Esophagus squamous epithelium (tissue), 5 donors: Measurements from ENCODE around the gene RALGPS2. TPM values are rescaled to one million over a fixed set of nuclear protein-coding genes. Genes with fewer than 3 reads are reported as not detected.

Experiments used
- DNase-seq: peaks from one replicate; lab custom pipeline; 2025; lab: John Stamatoyannopoulos, UW
- H3K27ac ChIP-seq, 4 donors: fragments of 200-600 bp; sonication (generic); one replicate each; pipeline ENCODE4 v1.5.1; 2016 to 2019; ENCODE audit warnings: mild to moderate bottlenecking in 1 of 4
- H3K27me3 ChIP-seq, 4 donors: fragments of 200-600 bp; sonication (generic); 1 replicate in 3 of 4; 2 replicates in 1 of 4; pipeline versions ENCODE4 v1.5.1 to v1.6.0; 2017 to 2021; ENCODE audit warnings: antibody characterized with exemption in 1 of 4
- H3K36me3 ChIP-seq, 3 donors: fragments of 200-600 bp; sonication (generic); one replicate each; pipeline ENCODE4 v1.5.1; 2016 to 2019
- H3K4me1 ChIP-seq, 3 donors: fragments of 200-600 bp; sonication (generic); one replicate each; pipeline ENCODE4 v1.5.1; 2017 to 2019
- H3K4me3 ChIP-seq, 4 donors: fragments of 200-600 bp; sonication (generic); 1 replicate in 3 of 4; 2 replicates in 1 of 4; pipeline ENCODE4 v1.5.1; 2016 to 2019; ENCODE audit warnings: mild to moderate bottlenecking in 2 of 4, moderate library complexity in 1 of 4
- H3K9me3 ChIP-seq, 3 donors: fragments of 200-600 bp; sonication (generic); one replicate each; pipeline ENCODE4 v1.5.1; 2016 to 2019
- POLR2A ChIP-seq, 4 donors: fragments of 450-650 bp; IDR thresholded peaks; one replicate each; pipeline ENCODE4 v1.6.1; 2017; ENCODE audit warnings: antibody characterized with exemption in 4 of 4, mild to moderate bottlenecking in 4 of 4, moderate library complexity in 3 of 4
- WGBS, 2 donors: methylation state at CpG; one replicate each; pipeline ENCODE4 v1.1.5; 2018; 5-methylcytosine and 5-hydroxymethylcytosine counted together
- intact Hi-C: fragments of 100-400 bp; cut with DNase I; formaldehyde crosslinking; loops from one replicate; pipeline ENCODE4 v1.15.0; 2022
- total RNA-seq, 4 donors: library from RNA; depleted of rRNA; stranded (reverse); fragments of >200 nt; gene quantifications; one replicate each; pipeline ENCODE4 v1.1.0, GENCODE V29; 2016
- TF ChIP-seq, protein P1 (sequence below), 6 experiments: fragments of 450-650 bp in 4 of 6; fragments of 200-600 bp in 2 of 6; sonication (generic) in 2 of 6; IDR thresholded peaks; one replicate each; pipeline ENCODE4 v1.5.1; 2016 to 2019; ENCODE audit warnings: antibody characterized with exemption in 6 of 6, mild to moderate bottlenecking in 4 of 6, moderate library complexity in 4 of 6
- donor health status: DM: yes; HTN: yes; CAD: no.

RALGPS2 gene
- total RNA-seq, 4 donors from 2014 or later: 24.2 to 35.2 (median 26.9) TPM

GRCh38 chr1:178718520-178718919, 6.5 kb upstream of the RALGPS2 start:
- Histone ChIP-seq H3K36me3 (no peaks in the 10 kb centered on the region), H3K27me3 (no peaks in the 10 kb centered on the region), H3K4me3 (no peak overlapping the region), H3K9me3 (no peaks in the 10 kb centered on the region), H3K4me1 (no peaks in the 10 kb centered on the region), H3K27ac (no peak overlapping the region)
- 76 to 88% methylated on average over 1 of the region's 1 CpG for WGBS, 2 donors
- intact Hi-C loops: no loop called here
- TF ChIP-seq, protein P1, sequence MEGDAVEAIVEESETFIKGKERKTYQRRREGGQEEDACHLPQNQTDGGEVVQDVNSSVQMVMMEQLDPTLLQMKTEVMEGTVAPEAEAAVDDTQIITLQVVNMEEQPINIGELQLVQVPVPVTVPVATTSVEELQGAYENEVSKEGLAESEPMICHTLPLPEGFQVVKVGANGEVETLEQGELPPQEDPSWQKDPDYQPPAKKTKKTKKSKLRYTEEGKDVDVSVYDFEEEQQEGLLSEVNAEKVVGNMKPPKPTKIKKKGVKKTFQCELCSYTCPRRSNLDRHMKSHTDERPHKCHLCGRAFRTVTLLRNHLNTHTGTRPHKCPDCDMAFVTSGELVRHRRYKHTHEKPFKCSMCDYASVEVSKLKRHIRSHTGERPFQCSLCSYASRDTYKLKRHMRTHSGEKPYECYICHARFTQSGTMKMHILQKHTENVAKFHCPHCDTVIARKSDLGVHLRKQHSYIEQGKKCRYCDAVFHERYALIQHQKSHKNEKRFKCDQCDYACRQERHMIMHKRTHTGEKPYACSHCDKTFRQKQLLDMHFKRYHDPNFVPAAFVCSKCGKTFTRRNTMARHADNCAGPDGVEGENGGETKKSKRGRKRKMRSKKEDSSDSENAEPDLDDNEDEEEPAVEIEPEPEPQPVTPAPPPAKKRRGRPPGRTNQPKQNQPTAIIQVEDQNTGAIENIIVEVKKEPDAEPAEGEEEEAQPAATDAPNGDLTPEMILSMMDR (IDR thresholded peaks at IDR 0.05): no peak
- TF ChIP-seq POLR2A (IDR thresholded peaks at IDR 0.05): no peak
- DNase-seq: no peak

DNA sequence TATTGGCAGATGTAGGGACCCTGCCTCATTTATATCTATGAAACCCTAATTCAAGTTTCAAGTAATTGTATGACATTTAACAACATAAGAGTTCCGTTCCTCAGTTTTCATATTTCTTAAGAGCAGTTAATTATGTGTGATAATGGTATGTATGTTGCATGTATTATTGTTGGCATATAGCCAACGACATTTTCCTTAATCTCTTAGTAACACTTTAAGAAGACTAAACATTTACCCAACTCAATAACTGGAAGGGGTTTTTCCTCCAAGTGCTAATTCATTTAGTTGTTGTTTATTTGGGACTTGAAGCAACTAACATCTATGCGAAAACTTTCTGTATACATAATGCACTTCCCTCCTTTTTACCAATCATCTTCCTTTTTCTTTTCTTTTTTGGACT, 1.5 kb upstream of the RALGPS2 start:
- 67 to 69% methylated on average over 3 of the region's 3 CpGs for WGBS, 2 donors
- DNase-seq: no peak
- Histone ChIP-seq H3K36me3 (no peaks in the 10 kb centered on the region), H3K9me3 (no peaks in the 10 kb centered on the region), H3K4me1 (peaks cover 5 to 23% (median 9%) of the 10 kb centered on the region in 3 donors), H3K27me3 (no peaks in the 10 kb centered on the region), H3K27ac (no peak overlapping the region), H3K4me3 (no peak overlapping the region)
- intact Hi-C loops: no loop called here
- no peak for TF ChIP-seq POLR2A (IDR thresholded peaks at IDR 0.05)
- TF ChIP-seq, protein P1 (IDR thresholded peaks at IDR 0.05): no peak

GRCh38 chr1:178724376-178724727, 692 bp upstream of the RALGPS2 start:
- Histone ChIP-seq H3K27ac (peak overlapping the region; percentile 85 to 96 (median 94)), H3K9me3 (no peaks in the 10 kb centered on the region), H3K36me3 (no peaks in the 10 kb centered on the region), H3K27me3 (no peaks in the 10 kb centered on the region), H3K4me3 (peak overlapping the region; percentile 74 to 96 (median 85)), H3K4me1 (peaks cover 5 to 23% (median 9%) of the 10 kb centered on the region in 3 donors)
- TF ChIP-seq, protein P1 (IDR thresholded peaks at IDR 0.05): no peak
- no peak for TF ChIP-seq POLR2A (IDR thresholded peaks at IDR 0.05)
- intact Hi-C loops: no loop called here
- no peak for DNase-seq
- WGBS, 2 donors: 77 to 82% methylated on average over 5 of the region's 5 CpGs

GRCh38 chr1:178725466-178726086, 532 bp downstream of the RALGPS2 start:
- intact Hi-C loops: no loop called here
- TF ChIP-seq POLR2A (IDR thresholded peaks at IDR 0.05): no peak
- TF ChIP-seq, protein P1 (IDR thresholded peaks at IDR 0.05): peak in 1 of 6 experiments; percentile 5
- H3K36me3 ChIP-seq: no peaks in the 10 kb centered on the region
- H3K9me3 ChIP-seq: no peaks in the 10 kb centered on the region
- no peak for DNase-seq
- H3K27me3 ChIP-seq: no peaks in the 10 kb centered on the region
- H3K27ac ChIP-seq: peak overlapping the region; percentile 85 to 96 (median 94)
- no CpG with 5 or more reads among the region's 75 CpGs for WGBS, 2 donors
- H3K4me3 ChIP-seq: peak overlapping the region; percentile 74 to 96 (median 85)
- peaks cover 5 to 23% (median 9%) of the 10 kb centered on the region in 3 donors for H3K4me1 ChIP-seq

DNA sequence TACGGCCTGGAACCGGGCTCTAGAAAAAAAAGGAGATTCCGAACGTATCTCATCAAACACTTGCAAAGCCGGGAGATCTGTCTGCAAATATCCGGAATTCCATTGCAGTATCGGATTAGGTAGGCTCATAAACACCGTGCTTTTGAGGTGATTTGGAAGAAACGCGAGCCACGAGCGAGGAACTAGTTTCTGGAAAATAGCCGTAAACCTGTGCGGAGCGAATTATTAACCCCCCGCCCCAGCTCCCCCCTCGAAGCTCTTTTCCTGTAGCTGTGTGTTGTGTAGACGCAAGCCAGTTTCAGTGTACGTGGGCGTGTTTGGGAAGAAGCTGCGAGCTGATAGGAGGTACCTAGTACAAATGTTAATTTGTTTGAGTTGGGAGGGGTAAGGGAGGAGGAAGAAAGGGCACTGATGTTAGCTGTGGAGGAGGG, 1.1 kb downstream of the RALGPS2 start:
- intact Hi-C loops: no loop called here
- Histone ChIP-seq H3K9me3 (no peaks in the 10 kb centered on the region), H3K27ac (peak overlapping the region; percentile 85 to 96 (median 94)), H3K36me3 (no peaks in the 10 kb centered on the region), H3K4me1 (peaks cover 5 to 23% (median 9%) of the 10 kb centered on the region in 3 donors), H3K4me3 (peak overlapping the region; percentile 74 to 96 (median 85)), H3K27me3 (no peaks in the 10 kb centered on the region)
- 0% methylated on average over 12 to 14 of the region's 21 CpGs for WGBS, 2 donors
- TF ChIP-seq POLR2A (IDR thresholded peaks at IDR 0.05): peak in 1 of 4 donors; percentile 72
- TF ChIP-seq, protein P1 (IDR thresholded peaks at IDR 0.05): no peak
- DNase-seq: peak; percentile 9
